Prostate gland (tissue), 2 donors: ENCODE results near the gene PHF21B. TPM values are rescaled to one million over a fixed set of nuclear protein-coding genes. Genes with fewer than 3 reads are reported as not detected.
A peak's percentile ranks its signal among the peaks of the same experiment; 100 is the strongest.

Experiments
- DNase-seq: peaks from one replicate; pipeline ENCODE4 v3.0.0-alpha.2; 2019; ENCODE audit warnings: low spot score
- H3K27ac ChIP-seq, 2 donors: fragments of 200-600 bp; sonication (generic); 2 replicates each; pipeline ENCODE4 v1.5.1; 2017 to 2019
- H3K27me3 ChIP-seq: fragments of 200-600 bp; sonication (generic); replicated peaks from 2 replicates; pipeline ENCODE4 v1.5.1; 2019; ENCODE audit not compliant: insufficient read depth
- H3K36me3 ChIP-seq, 2 donors: fragments of 200-600 bp; sonication (generic); 1 replicate in 1 of 2; 2 replicates in 1 of 2; pipeline versions ENCODE4 v1.5.1 to v1.8.1; 2017 to 2019
- H3K4me1 ChIP-seq: fragments of 200-600 bp; sonication (generic); replicated peaks from 2 replicates; pipeline ENCODE4 v1.5.1; 2019
- H3K4me3 ChIP-seq, 2 donors: fragments of 200-600 bp; sonication (generic); 2 replicates each; pipeline ENCODE4 v1.5.1; 2017 to 2019
- H3K9me3 ChIP-seq: fragments of 200-600 bp; sonication (generic); 2 replicates; pipeline ENCODE4 v1.5.1; 2017
- POLR2A ChIP-seq: fragments of 450-650 bp; IDR thresholded peaks from one replicate; pipeline ENCODE4 v1.6.1; 2016; ENCODE audit warnings: antibody characterized with exemption, mild to moderate bottlenecking
- POLR2AphosphoS5 ChIP-seq: sonication (generic); formaldehyde crosslinking; IDR thresholded peaks from one replicate; pipeline ENCODE4 v1.6.1; 2017; ENCODE audit warnings: antibody characterized with exemption
- WGBS: methylation state at CpG from one replicate; pipeline ENCODE4 v1.1.5; 2018; 5-methylcytosine and 5-hydroxymethylcytosine counted together
- intact Hi-C: fragments of 100-400 bp; cut with DNase I; formaldehyde crosslinking; loops from one replicate; pipeline ENCODE4 v1.14.2; 2022
- total RNA-seq, 2 donors: library from RNA; depleted of rRNA; stranded (reverse); fragments of >200 nt; gene quantifications; one replicate each; pipeline ENCODE4 v1.1.0, GENCODE V29; 2016
- TF ChIP-seq, protein P1 (sequence below), 4 experiments: fragments of 200-600 bp in 2 of 4; fragments of 450-650 bp in 2 of 4; sonication (generic) in 2 of 4; IDR thresholded peaks; 1 replicate in 3 of 4; 2 replicates in 1 of 4; pipeline ENCODE4 v1.5.1; 2016 to 2019; ENCODE audit warnings: antibody characterized with exemption in 4 of 4, mild to moderate bottlenecking in 2 of 4, moderate library complexity in 2 of 4

PHF21B gene
- total RNA-seq, 2 donors from 2014 or later, result 9.7 to 27.3 TPM

DNA sequence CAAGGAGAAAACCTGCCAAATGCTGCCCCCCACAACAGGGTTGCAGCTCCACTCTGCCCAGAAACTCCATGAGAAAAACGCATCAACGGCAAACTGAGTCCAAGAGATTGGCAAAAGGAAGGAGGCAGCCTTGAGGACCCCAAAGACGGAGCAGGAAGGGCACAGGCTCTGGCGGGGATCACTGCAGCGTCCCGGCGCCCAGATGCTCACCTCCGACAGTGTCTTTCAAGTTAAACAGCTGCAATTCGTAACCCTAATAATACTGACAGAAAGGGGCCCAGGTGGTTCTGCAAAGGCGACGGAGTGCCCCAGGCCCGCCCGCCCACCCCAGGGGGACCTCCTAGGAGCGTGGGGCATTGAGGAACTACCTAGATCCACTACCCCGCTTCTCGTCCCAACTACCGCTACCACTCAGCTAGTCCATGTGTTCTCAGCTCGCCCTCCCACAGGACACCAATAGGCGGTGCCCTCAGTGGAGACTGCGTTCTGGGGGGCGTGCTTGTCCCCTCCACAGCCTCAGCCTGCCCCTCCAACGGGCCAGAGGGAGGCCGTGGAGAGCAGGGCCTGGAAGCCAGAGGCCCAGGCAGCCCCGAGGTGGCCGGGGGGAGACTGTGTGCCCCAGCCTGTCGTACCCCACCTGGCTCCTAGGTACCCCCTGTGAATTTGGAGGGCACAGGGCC lies 127.4 kb downstream of the PHF21B start:
- no peak overlapping the region for H3K4me3 ChIP-seq
- no peaks in the 10 kb centered on the region for H3K4me1 ChIP-seq
- no peaks in the 10 kb centered on the region for H3K27me3 ChIP-seq
- intact Hi-C loops, result no loop called here
- no peak for TF ChIP-seq POLR2A
- TF ChIP-seq, protein P1, sequence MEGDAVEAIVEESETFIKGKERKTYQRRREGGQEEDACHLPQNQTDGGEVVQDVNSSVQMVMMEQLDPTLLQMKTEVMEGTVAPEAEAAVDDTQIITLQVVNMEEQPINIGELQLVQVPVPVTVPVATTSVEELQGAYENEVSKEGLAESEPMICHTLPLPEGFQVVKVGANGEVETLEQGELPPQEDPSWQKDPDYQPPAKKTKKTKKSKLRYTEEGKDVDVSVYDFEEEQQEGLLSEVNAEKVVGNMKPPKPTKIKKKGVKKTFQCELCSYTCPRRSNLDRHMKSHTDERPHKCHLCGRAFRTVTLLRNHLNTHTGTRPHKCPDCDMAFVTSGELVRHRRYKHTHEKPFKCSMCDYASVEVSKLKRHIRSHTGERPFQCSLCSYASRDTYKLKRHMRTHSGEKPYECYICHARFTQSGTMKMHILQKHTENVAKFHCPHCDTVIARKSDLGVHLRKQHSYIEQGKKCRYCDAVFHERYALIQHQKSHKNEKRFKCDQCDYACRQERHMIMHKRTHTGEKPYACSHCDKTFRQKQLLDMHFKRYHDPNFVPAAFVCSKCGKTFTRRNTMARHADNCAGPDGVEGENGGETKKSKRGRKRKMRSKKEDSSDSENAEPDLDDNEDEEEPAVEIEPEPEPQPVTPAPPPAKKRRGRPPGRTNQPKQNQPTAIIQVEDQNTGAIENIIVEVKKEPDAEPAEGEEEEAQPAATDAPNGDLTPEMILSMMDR (IDR thresholded peaks at IDR 0.05), result no peak
- TF ChIP-seq POLR2AphosphoS5, result no peak
- no peaks in the 10 kb centered on the region for H3K36me3 ChIP-seq
- peak overlapping the region in 1 of 2 donors; percentile 33 for H3K27ac ChIP-seq
- DNase-seq, result no peak
- WGBS, result 91% methylated on average over 26 of the region's 26 CpGs
- H3K9me3 ChIP-seq, result no peaks in the 10 kb centered on the region

DNA sequence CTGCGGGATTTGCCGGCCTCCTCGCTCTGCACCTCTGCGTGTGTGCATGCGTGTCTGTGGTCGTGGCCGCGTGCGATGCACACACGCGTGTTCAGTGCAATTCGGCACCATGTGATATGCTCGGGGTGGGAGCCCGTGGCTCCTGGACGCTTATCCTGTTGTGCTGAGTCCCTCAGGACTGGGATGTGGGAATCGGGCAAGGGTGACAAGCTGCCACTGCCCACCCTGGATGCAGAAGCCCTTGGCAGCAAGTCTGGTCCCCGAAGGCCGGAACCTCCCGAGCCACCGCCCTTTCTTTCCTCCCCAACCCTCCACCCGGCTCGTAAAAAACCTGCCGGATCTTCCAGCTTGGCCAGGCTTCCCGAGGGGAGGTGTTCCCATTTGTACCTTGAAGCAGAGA lies 128.2 kb downstream of the PHF21B start:
- no peak overlapping the region for H3K27ac ChIP-seq
- no peaks in the 10 kb centered on the region for H3K9me3 ChIP-seq
- no peaks in the 10 kb centered on the region for H3K4me1 ChIP-seq
- no peak for TF ChIP-seq POLR2A
- no peak for TF ChIP-seq POLR2AphosphoS5
- TF ChIP-seq, protein P1 (IDR thresholded peaks at IDR 0.05), result no peak
- DNase-seq, result no peak
- H3K36me3 ChIP-seq, result no peaks in the 10 kb centered on the region
- intact Hi-C loops, result no loop called here
- no peaks in the 10 kb centered on the region for H3K27me3 ChIP-seq
- no peak overlapping the region for H3K4me3 ChIP-seq
- 74% methylated on average over 23 of the region's 24 CpGs for WGBS

DNA sequence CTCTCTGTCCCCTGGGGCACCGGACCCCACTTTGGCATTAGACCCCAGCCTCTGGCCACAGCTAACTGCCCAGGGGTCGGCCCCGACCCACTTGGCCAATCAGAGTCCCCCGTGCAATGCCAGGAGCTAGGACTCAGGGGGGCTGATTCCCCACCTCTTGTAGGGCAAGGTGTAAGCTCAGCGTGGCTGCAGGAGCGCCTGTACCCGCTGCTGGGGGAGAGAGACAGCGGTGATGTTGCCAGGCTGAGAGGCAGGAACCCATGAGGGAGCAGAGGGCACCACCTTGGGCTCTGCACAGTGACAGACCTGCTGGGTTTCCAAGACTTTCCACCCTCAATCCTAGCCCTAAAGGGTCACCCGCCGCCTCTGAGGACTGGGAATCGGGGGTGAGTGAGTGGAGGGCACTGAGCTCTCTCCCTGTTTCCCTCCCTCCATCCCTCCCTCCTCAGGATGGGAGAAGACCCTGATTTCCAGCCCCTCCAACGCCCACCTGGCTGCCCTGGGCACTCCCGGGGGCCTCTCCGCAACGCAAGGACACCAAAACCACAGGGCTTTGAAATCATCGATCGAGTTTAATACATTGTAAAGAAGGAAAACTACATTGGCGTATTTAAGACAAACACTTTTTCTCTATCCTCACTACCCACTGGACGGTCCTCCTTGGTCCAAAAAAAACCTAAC lies 129.1 kb downstream of the PHF21B start:
- H3K9me3 ChIP-seq, result no peaks in the 10 kb centered on the region
- no peak for DNase-seq
- H3K27ac ChIP-seq, result no peak overlapping the region
- no peaks in the 10 kb centered on the region for H3K27me3 ChIP-seq
- H3K4me3 ChIP-seq, result no peak overlapping the region
- intact Hi-C loops, result no loop called here
- no peaks in the 10 kb centered on the region for H3K4me1 ChIP-seq
- no peaks in the 10 kb centered on the region for H3K36me3 ChIP-seq
- 96% methylated on average over 17 of the region's 19 CpGs for WGBS
- TF ChIP-seq POLR2A, result no peak
- no peak for TF ChIP-seq POLR2AphosphoS5
- TF ChIP-seq, protein P1 (IDR thresholded peaks at IDR 0.05), result no peak

DNA sequence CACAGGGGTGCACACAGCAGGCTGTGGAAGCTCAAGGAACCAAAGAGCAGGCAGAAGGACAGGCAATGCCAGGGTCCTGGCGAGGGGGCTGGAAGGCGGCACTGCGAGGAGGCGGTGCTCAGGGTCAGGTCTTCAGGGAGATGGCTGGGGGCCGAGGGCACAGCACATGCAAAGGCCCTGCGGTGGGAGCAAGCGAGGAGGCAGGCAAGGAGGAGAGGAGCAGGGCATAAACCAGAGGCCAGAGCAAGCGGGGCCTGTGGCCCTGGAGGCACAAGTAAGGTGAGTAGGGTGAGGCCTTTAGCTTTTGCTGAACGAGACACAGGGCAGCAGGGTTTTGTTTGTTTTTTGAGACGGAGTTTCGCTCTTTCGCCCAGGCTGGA lies 130.5 kb downstream of the PHF21B start:
- H3K36me3 ChIP-seq, result no peaks in the 10 kb centered on the region
- H3K4me3 ChIP-seq, result no peak overlapping the region
- H3K9me3 ChIP-seq, result no peaks in the 10 kb centered on the region
- no peaks in the 10 kb centered on the region for H3K4me1 ChIP-seq
- no peak for DNase-seq
- WGBS, result 94% methylated on average over 12 of the region's 12 CpGs
- TF ChIP-seq POLR2A, result no peak
- no peak for TF ChIP-seq POLR2AphosphoS5
- H3K27me3 ChIP-seq, result no peaks in the 10 kb centered on the region
- intact Hi-C loops, result no loop called here
- no peak overlapping the region for H3K27ac ChIP-seq

DNA sequence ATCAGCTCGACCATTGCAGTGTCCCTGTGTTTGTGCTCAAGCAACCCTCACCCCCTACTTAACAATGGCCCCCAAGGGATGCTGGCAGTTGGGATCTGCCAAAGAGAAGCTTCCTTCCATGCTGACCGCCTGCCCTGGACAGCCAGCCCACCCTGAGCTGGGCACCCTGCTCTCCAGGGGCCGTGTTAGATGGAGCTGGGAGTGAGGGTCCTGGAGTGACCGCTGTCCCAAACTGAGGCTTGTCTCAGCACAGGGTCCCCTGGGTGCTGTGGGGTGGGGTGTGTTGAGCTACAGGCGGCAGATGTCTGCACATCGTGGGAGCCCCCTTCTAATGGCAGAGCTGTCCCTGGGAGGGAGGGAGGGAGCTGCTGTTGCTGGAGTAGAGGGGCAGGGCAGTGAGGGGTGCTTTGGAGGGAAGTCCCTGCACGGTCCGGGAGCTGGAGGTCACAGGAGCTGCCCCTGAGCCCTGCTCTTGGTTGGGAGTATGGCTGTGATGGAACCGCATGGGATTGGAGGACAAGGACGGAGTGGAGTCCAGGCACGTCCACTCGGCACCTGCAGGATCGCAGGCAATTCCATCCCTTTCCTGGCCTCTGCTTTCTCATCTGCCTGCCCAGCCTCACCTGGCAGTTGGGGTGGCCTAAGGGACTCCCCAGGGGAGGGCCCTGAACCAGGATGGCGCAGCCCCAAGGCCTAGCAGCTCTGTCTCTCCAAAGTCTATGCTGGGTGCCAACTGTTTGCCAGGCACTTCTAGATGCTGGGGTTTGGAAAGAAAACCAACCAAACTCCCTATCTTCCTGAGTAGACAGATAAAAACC lies 131.1 kb downstream of the PHF21B start:
- TF ChIP-seq POLR2A, result no peak
- TF ChIP-seq, protein P1 (IDR thresholded peaks at IDR 0.05), result no peak
- no peak for TF ChIP-seq POLR2AphosphoS5

More for the DNA sequence above, 131.1 kb downstream of the PHF21B start:
- Histone ChIP-seq H3K27ac (no peak overlapping the region), H3K9me3 (no peaks in the 10 kb centered on the region), H3K36me3 (no peaks in the 10 kb centered on the region), H3K27me3 (no peaks in the 10 kb centered on the region), H3K4me3 (no peak overlapping the region), H3K4me1 (no peaks in the 10 kb centered on the region)
- 83% methylated on average over 11 of the region's 14 CpGs for WGBS
- intact Hi-C loops, result no loop called here
- DNase-seq, result no peak
